Activated naive CD8-positive, alpha-beta T cell treated with anti-CD3 and anti-CD28 coated beads for 36 hours (primary cell): ENCODE measurements around the gene GRID2IP. TPM values are rescaled to one million over a fixed set of nuclear protein-coding genes. Genes with fewer than 3 reads are reported as not detected.
"Not testable (repeated sequence)": the region's sequence is repeated elsewhere in the genome, so short reads cannot be mapped to it uniquely, and the experiment has no call there.

Experiments
- DNase-seq: peaks from one replicate; pipeline ENCODE4 v3.0.0; 2021
- H3K27ac Mint-ChIP-seq: one replicate; pipeline ENCODE4 v1.8.0; 2022; ENCODE audit warnings: mild to moderate bottlenecking, moderate library complexity, mixed read lengths
- H3K27me3 Mint-ChIP-seq: one replicate; pipeline ENCODE4 v1.8.0; 2022; ENCODE audit warnings: mild to moderate bottlenecking, mixed read lengths
- H3K36me3 Mint-ChIP-seq: one replicate; pipeline ENCODE4 v1.8.0; 2021; ENCODE audit warnings: mild to moderate bottlenecking, mixed read lengths
- H3K4me1 Mint-ChIP-seq: one replicate; pipeline ENCODE4 v1.8.0; 2021; ENCODE audit warnings: mixed read lengths
- H3K4me3 Mint-ChIP-seq: one replicate; pipeline ENCODE4 v1.8.0; 2022; ENCODE audit warnings: mild to moderate bottlenecking, moderate library complexity, mixed read lengths
- H3K9me3 Mint-ChIP-seq: one replicate; pipeline ENCODE4 v1.8.0; 2022; ENCODE audit warnings: mixed read lengths
- total RNA-seq, 2 experiments: library from RNA; stranded (reverse); gene quantifications; one replicate each; pipeline ENCODE4 v1.2.3, GENCODE V29; 2021

GRID2IP gene
- total RNA-seq: under 1 TPM in 1 of 2 experiments, not detected in 1; 0.06 TPM

GRCh38 chr7:6551016-6551511 is at the start of gene GRID2IP:
Gene GRID2IP (minus strand): TSS chr7:6551461. CDS start chr7:6551436, 25 bp downstream.
- no peak within 1 kb of the TSS for H3K27ac Mint-ChIP-seq
- DNase-seq: no peak
- H3K9me3 Mint-ChIP-seq: peaks cover 2% of the 10 kb centered on the region
- peaks cover 6% of the 10 kb centered on the region for H3K4me1 Mint-ChIP-seq
- H3K27me3 Mint-ChIP-seq: peaks cover 5% of the 10 kb centered on the region
- H3K4me3 Mint-ChIP-seq: no peak within 1 kb of the TSS
- no peaks in the 10 kb centered on the region for H3K36me3 Mint-ChIP-seq

- H3K27me3 Mint-ChIP-seq: no peaks in the 10 kb centered on the region
- peaks cover 3% of the 10 kb centered on the region for H3K4me1 Mint-ChIP-seq
- peaks cover 19% of the 10 kb centered on the region for H3K36me3 Mint-ChIP-seq
- H3K27ac Mint-ChIP-seq: no peak overlapping the region
- DNase-seq: no peak
- H3K4me3 Mint-ChIP-seq: no peak overlapping the region
- H3K9me3 Mint-ChIP-seq: no peaks in the 10 kb centered on the region
Measured at GRCh38 chr7:6600093-6600492, 48.8 kb upstream of the GRID2IP start.

DNA sequence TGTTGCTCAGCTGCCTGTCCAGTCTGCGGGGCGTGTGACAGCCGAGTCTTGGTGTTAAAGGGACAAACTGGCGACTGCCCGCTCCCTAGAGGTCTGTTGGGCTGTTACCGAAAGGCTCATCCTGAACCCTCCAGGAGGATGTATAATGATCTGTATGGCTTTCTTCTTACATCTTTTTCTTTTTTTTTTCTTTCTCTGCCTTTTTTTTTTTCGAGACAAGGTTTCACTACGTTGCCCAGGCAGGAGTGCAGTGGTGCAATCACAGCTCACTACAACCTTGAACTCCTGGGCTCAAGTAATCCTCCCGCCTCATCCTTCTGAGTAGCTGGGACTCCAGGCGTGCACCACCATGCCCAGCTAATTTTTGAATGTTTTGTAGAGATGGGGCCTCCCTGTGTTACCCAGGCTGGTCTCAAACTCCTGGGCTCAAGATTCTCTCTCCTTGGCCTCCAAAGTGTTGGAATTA is 39.4 kb upstream of the GRID2IP start:
- no peaks in the 10 kb centered on the region for H3K27me3 Mint-ChIP-seq
- DNase-seq: no peak
- peaks cover 23% of the 10 kb centered on the region for H3K4me1 Mint-ChIP-seq
- H3K36me3 Mint-ChIP-seq: peaks cover 36% of the 10 kb centered on the region
- peak overlapping the region; percentile 85 for H3K27ac Mint-ChIP-seq
- H3K9me3 Mint-ChIP-seq: no peaks in the 10 kb centered on the region
- peak overlapping the region; percentile 98 for H3K4me3 Mint-ChIP-seq

GRCh38 chr7:6589829-6590644 is 38.8 kb upstream of the GRID2IP start, which contains the start of gene INTS15:
Gene INTS15 (plus strand): TSS chr7:6590021. CDS start chr7:6590284, 263 bp downstream.
- Mint-ChIP-seq H3K4me1 (peaks cover 23% of the 10 kb centered on the region), H3K27me3 (no peaks in the 10 kb centered on the region), H3K27ac (peak within 1 kb of the TSS; percentile 85), H3K9me3 (no peaks in the 10 kb centered on the region), H3K4me3 (peak within 1 kb of the TSS; percentile 98), H3K36me3 (peaks cover 38% of the 10 kb centered on the region)
- DNase-seq: peak; percentile 91

GRCh38 chr7:6589151-6589828 is 38.0 kb upstream of the GRID2IP start:
- Mint-ChIP-seq H3K4me1 (peaks cover 22% of the 10 kb centered on the region), H3K9me3 (no peaks in the 10 kb centered on the region), H3K4me3 (peak overlapping the region; percentile 67), H3K27ac (peak overlapping the region; percentile 60), H3K27me3 (no peaks in the 10 kb centered on the region), H3K36me3 (peaks cover 41% of the 10 kb centered on the region)
- DNase-seq: no peak

GRCh38 chr7:6588566-6588965 is 37.3 kb upstream of the GRID2IP start:
- Mint-ChIP-seq H3K4me3 (no peak overlapping the region), H3K27me3 (no peaks in the 10 kb centered on the region), H3K4me1 (peaks cover 21% of the 10 kb centered on the region), H3K27ac (peak overlapping the region; percentile 31), H3K36me3 (peaks cover 40% of the 10 kb centered on the region), H3K9me3 (no peaks in the 10 kb centered on the region)
- no peak for DNase-seq

DNA sequence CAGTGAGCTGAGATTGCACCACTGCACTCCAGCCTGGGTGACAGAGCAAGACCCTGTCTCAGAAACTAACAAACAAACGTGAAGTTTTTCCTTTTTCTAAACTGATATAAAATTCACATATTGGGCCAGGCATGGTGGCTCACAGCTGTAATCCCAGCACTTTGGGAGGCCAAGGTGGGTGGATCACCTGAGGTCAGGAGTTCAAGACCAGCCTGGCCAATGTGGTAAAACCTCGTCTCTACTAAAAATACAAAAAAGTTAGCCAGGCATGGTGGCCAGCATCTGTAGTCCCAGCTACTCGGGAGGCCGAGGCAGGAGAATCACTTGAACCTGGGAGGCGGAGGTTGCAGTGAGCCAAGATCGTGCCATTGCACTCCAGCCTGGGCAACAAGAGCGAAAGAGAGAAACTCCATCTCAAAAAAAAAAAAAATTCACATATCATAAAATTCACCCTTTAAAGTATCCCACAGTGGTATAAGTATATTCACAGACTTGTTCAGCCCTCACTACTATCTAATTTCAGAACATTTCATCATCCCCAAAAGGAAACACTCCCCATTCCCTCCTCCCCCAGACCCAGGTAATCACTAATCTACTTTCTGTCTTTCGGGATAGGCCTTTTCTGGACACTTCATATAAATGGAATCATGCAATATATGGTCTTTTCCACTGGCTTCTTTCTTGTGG is 34.6 kb upstream of the GRID2IP start:
- H3K4me3 Mint-ChIP-seq, H3K27me3 Mint-ChIP-seq, H3K27ac Mint-ChIP-seq, H3K9me3 Mint-ChIP-seq, DNase-seq: not testable (repeated sequence)
- Mint-ChIP-seq H3K4me1 (peaks cover 16% of the 10 kb centered on the region), H3K36me3 (peaks cover 29% of the 10 kb centered on the region)

GRCh38 chr7:6579446-6579845 is 28.2 kb upstream of the GRID2IP start:
- Mint-ChIP-seq H3K27ac (no peak overlapping the region), H3K36me3 (peaks cover 8% of the 10 kb centered on the region), H3K27me3 (no peaks in the 10 kb centered on the region), H3K4me1 (peaks cover 20% of the 10 kb centered on the region), H3K4me3 (peak overlapping the region; percentile 83), H3K9me3 (no peaks in the 10 kb centered on the region)
- DNase-seq: no peak

DNA sequence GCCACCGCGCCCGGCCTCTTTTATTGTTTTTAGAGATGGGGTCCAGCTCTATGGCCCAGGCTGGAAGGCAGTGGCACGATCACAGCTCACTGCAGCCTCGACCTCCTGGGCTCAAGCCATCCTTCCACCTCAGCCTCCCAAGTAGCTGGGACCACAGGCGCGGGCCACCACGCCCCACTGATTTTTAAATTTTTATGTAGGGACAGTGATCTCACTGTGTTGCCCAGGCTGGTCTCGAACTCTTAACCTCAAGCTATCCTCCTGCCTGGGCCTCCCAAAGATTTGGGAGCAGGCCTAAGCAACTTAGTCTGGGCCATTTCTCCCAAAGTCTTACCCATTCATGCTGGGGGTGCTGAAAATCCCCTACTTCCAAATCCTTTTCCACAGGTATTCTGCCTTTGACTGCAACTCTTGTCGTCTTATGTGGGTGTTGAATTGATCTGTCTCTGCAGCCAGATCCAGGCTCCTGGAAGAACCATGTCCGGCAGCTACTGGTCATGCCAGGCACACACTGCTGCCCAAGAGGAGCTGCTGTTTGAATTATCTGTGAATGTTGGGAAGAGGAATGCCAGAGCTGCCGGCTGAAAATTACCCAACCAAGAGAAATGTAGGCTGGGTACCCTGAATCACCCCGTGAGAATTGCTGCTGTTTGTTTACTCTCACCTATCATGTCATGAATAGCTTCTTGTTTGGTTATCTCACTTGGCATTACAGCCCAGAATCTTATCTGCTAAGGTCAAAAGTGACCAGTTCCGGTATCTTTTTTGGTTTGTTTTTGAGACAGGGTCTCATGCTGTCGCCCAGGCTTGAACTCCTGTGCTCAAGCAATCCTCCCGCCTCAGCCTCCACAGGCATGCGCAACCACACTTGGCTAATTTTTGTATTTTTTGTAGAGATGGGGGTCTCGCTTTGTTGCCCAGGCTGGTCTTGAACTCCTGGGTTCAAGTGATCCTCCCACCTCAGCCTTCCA is 27.1 kb upstream of the GRID2IP start:
- peak overlapping the region; percentile 83 for H3K4me3 Mint-ChIP-seq
- peak overlapping the region; percentile 38 for H3K27ac Mint-ChIP-seq
- DNase-seq: no peak
- H3K4me1 Mint-ChIP-seq: peaks cover 20% of the 10 kb centered on the region
- H3K36me3 Mint-ChIP-seq: peaks cover 5% of the 10 kb centered on the region
- no peaks in the 10 kb centered on the region for H3K9me3 Mint-ChIP-seq
- H3K27me3 Mint-ChIP-seq: no peaks in the 10 kb centered on the region

DNA sequence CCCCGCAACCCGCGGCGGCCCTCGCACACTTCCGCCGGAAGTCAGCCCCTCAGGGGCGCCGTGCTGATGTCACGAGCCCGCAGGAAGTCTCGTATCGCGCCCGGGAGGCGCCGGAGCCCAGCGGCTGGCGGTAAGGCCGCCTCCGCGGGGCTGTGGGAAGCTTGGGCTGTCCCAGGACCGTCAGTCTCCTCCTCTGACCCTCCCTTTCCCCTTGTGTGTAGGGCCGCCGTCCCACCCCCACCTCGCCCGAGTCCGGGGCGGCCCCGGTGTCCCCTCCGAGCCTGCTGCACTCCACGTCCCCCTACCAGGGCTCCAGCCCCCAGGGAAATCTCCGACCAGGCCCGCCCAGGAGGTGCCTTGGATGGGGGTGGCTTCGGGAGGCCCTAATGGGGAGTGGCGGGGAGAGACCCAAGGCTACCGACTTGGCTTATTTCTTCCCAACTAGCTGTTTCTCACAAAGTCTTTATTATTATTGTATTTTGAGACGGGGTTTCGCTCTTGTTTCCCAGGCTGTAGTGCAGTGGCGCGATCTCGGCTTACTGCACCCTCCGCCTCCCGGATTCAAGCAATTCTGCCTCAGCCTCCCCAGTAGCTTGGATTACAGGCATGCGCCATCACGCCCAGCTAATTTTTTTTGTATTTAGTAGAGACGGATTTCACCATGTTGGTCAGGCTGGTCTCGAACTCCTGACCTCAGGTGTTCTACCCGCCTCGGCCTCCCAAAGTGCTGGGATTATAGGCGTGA is 26.3 kb upstream of the GRID2IP start, which contains the start of gene ZDHHC4:
Gene ZDHHC4, plus strand, starts transcription at position 86 of the 745 bp plus-strand sequence. CDS start 3,108 bp downstream, outside the sequence.
- no peaks in the 10 kb centered on the region for H3K9me3 Mint-ChIP-seq
- peaks cover 20% of the 10 kb centered on the region for H3K4me1 Mint-ChIP-seq
- H3K36me3 Mint-ChIP-seq: peaks cover 5% of the 10 kb centered on the region
- peaks cover 3% of the 10 kb centered on the region for H3K27me3 Mint-ChIP-seq
- peak; percentile 93 for DNase-seq
- H3K27ac Mint-ChIP-seq: peak within 1 kb of the TSS; percentile 86
- peak within 1 kb of the TSS; percentile 83 for H3K4me3 Mint-ChIP-seq

DNA sequence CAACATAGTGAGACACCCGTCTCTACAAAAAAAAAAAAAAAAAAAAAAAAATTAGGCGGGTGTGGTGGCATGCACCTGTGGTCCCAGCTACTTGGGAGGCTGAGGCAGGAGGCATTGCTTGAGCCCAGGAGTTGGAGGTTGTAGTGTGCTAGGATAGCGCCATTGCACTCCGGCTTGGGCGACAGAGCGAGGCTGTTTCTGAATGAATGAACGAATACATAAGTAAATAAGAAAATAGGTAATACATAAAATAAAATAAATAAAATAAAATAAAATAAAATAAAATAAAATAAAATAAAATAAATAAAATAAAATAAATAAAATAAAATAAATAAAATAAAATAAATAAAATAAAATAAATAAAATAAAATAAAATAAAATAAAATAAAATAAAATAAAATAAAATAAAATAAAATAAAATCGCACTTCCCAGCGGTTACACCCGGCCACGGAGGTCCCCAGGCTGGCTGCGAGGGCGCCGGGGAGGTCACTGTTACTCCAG is 25.7 kb upstream of the GRID2IP start:
- H3K27me3 Mint-ChIP-seq, H3K9me3 Mint-ChIP-seq, DNase-seq, H3K36me3 Mint-ChIP-seq: not testable (repeated sequence)
- peaks cover 20% of the 10 kb centered on the region for H3K4me1 Mint-ChIP-seq
- peak overlapping the region; percentile 82 for H3K27ac Mint-ChIP-seq
- peak overlapping the region; percentile 83 for H3K4me3 Mint-ChIP-seq

- DNase-seq: no peak
- Mint-ChIP-seq H3K27me3 (peaks cover 3% of the 10 kb centered on the region), H3K36me3 (peaks cover 5% of the 10 kb centered on the region), H3K4me1 (peaks cover 18% of the 10 kb centered on the region), H3K4me3 (peak overlapping the region; percentile 83), H3K9me3 (no peaks in the 10 kb centered on the region), H3K27ac (peak overlapping the region; percentile 12)
Measured at GRCh38 chr7:6576024-6576866, 25.0 kb upstream of the GRID2IP start.
